Lung (tissue), 12 donors: Measurements from ENCODE around the gene KIFC1. TPM values are rescaled to one million over a fixed set of nuclear protein-coding genes. Genes with fewer than 3 reads are reported as not detected.
A peak's percentile ranks its signal among the peaks of the same experiment; 100 is the strongest.
"Not testable (repeated sequence)": the region's sequence is repeated elsewhere in the genome, so short reads cannot be mapped to it uniquely, and the experiment has no call there.

Source experiments
- ATAC-seq: fragments of 200-7000 bp; cut with Tn5 transposase; one replicate; pipeline ENCODE4 v1.9.1; 2020; ENCODE audit warnings: moderate number of reproducible peaks; ENCODE audit not compliant: insufficient read depth, low FRiP score
- DNase-seq, 3 donors: peaks; one replicate each; pipeline ENCODE4 v3.0.0-alpha.2; 2013 to 2017
- H3K27ac ChIP-seq, 2 donors: one replicate each; pipeline ENCODE4 v1.5.1; 2013; ENCODE audit warnings: mild to moderate bottlenecking in 2 of 2, moderate library complexity in 2 of 2, control low read depth in 1 of 2, inconsistent platforms in 1 of 2, low read depth in 1 of 2, low read length in 1 of 2
- H3K27me3 ChIP-seq, 3 donors: one replicate each; pipeline ENCODE4 v1.5.1; 2013; ENCODE audit warnings: low read length in 2 of 3; ENCODE audit not compliant: control insufficient read depth in 3 of 3, insufficient read depth in 3 of 3
- H3K36me3 ChIP-seq, 4 donors: one replicate each; pipeline ENCODE4 v1.5.1; 2013; ENCODE audit warnings: low read length in 4 of 4, mild to moderate bottlenecking in 1 of 4, moderate library complexity in 1 of 4; ENCODE audit not compliant: control insufficient read depth in 4 of 4, insufficient read depth in 4 of 4
- H3K4me1 ChIP-seq, 5 donors: one replicate each; pipeline ENCODE4 v1.5.1; 2013; ENCODE audit warnings: low read length in 5 of 5, mild to moderate bottlenecking in 2 of 5, moderate library complexity in 1 of 5; ENCODE audit not compliant: control insufficient read depth in 5 of 5, insufficient read depth in 5 of 5
- H3K4me3 ChIP-seq: one replicate; pipeline ENCODE4 v1.5.1; 2013; ENCODE audit warnings: mild to moderate bottlenecking, control low read depth, moderate library complexity
- H3K9ac ChIP-seq, 2 donors: one replicate each; pipeline ENCODE4 v1.5.1; 2013; ENCODE audit warnings: low read length in 2 of 2, control low read depth in 1 of 2; ENCODE audit not compliant: insufficient read depth in 1 of 2
- H3K9me3 ChIP-seq, 4 donors: one replicate each; pipeline ENCODE4 v1.5.1; 2013; ENCODE audit warnings: low read length in 3 of 4, mild to moderate bottlenecking in 1 of 4, moderate library complexity in 1 of 4; ENCODE audit not compliant: control insufficient read depth in 4 of 4, insufficient read depth in 3 of 4
- CTCF ChIP-seq: IDR thresholded peaks from 2 replicates; pipeline ENCODE4 v1.5.1; 2012; ENCODE audit warnings: mild to moderate bottlenecking; ENCODE audit errors: control extremely low read depth, extremely low read depth
- WGBS, 2 donors: extraction: QIAGEN DNeasy Blood & Tissue Kit; methylation state at CpG; one replicate each; pipeline ENCODE4 v1.1.7; 2013; 5-methylcytosine and 5-hydroxymethylcytosine counted together
- polyA plus RNA-seq, 2 donors: library from polyadenylated mRNA; stranded (reverse); fragments of 200-250 nt; gene quantifications; one replicate each; pipeline ENCODE4 v1.2.1, GENCODE V29; 2013
- total RNA-seq, 2 donors: library from RNA; depleted of rRNA in 1 of 2; stranded (reverse); fragments of >200 nt in 1 of 2; gene quantifications; one replicate each; pipeline ENCODE4 v1.2.1, GENCODE V29; 2014 to 2021
- donor health status: control.
- donor health status: control.
- donor health status: Bipolar disorder and iron deficiency.
- donor health status: healthy.
- donor health status: DM: yes; HTN: yes; CAD: no.

The KIFC1 gene
- total and polyA plus RNA-seq, 4 donors, result 2.1 to 4.4 (median 2.6) TPM

GRCh38 chr6:33356295-33356694 lies 35.3 kb upstream of the KIFC1 start:
- 65 to 83% methylated on average over 3 of the region's 3 CpGs for WGBS, 2 donors
- DNase-seq (no peak), ATAC-seq (no peak)
- H3K36me3 ChIP-seq, result no peaks in the 10 kb centered on the region
- H3K27ac ChIP-seq, result peak overlapping the region in 1 of 2 donors; percentile 42
- no peaks in the 10 kb centered on the region for H3K27me3 ChIP-seq
- no peak for TF ChIP-seq CTCF
- no peaks in the 10 kb centered on the region for H3K9me3 ChIP-seq
- H3K4me1 ChIP-seq, result peaks cover 0 to 2% (median 0%) of the 10 kb centered on the region in 5 donors
- no peak overlapping the region for H3K4me3 ChIP-seq
- H3K9ac ChIP-seq, result no peak overlapping the region

- not testable (repeated sequence) for H3K9ac ChIP-seq, ATAC-seq, H3K4me3 ChIP-seq, H3K27ac ChIP-seq, DNase-seq, H3K9me3 ChIP-seq, H3K36me3 ChIP-seq, H3K4me1 ChIP-seq, H3K27me3 ChIP-seq
- 71 to 75% methylated on average over 13 of the region's 13 CpGs for WGBS, 2 donors
These were observed 34.3 kb upstream of the KIFC1 start for GRCh38 chr6:33357160-33357871.

- H3K27ac ChIP-seq, result no peak overlapping the region
- H3K27me3 ChIP-seq, result no peaks in the 10 kb centered on the region
- no peak overlapping the region for H3K4me3 ChIP-seq
- H3K36me3 ChIP-seq, result no peaks in the 10 kb centered on the region
- no peaks in the 10 kb centered on the region for H3K9me3 ChIP-seq
- DNase-seq (no peak), ATAC-seq (no peak)
- peaks cover 0 to 2% (median 0%) of the 10 kb centered on the region in 5 donors for H3K4me1 ChIP-seq
- H3K9ac ChIP-seq, result no peak overlapping the region
- no peak for TF ChIP-seq CTCF
These were observed 32.3 kb upstream of the KIFC1 start for GRCh38 chr6:33359331-33359730.

GRCh38 chr6:33363486-33363885 lies 28.1 kb upstream of the KIFC1 start:
- whole genome bisulfite sequencing, 2 donors, result 91 to 95% methylated on average over 12 of the region's 12 CpGs
- not testable (repeated sequence) for H3K4me3 ChIP-seq, H3K9me3 ChIP-seq, H3K27ac ChIP-seq, ATAC-seq, H3K27me3 ChIP-seq, H3K9ac ChIP-seq, H3K4me1 ChIP-seq, DNase-seq, H3K36me3 ChIP-seq

GRCh38 chr6:33364475-33365205 lies 27.0 kb upstream of the KIFC1 start:
- H3K4me3 ChIP-seq, H3K4me1 ChIP-seq, H3K9me3 ChIP-seq, H3K9ac ChIP-seq, ATAC-seq, H3K27me3 ChIP-seq, H3K36me3 ChIP-seq: not testable (repeated sequence)
- peak overlapping the region in 1 of 2 donors; percentile 76 for H3K27ac ChIP-seq
- DNase-seq, result peak; percentile 76 to 91 (median 81)
- 34 to 36% methylated on average over 7 of the region's 8 CpGs for WGBS, 2 donors

- not testable (repeated sequence) for DNase-seq, ATAC-seq
- H3K27ac ChIP-seq, result peak overlapping the region in 1 of 2 donors; percentile 76
These were observed 26.2 kb upstream of the KIFC1 start for GRCh38 chr6:33365206-33365971.

More at GRCh38 chr6:33365206-33365971, 26.2 kb upstream of the KIFC1 start:
- not testable (repeated sequence) for H3K36me3 ChIP-seq, H3K4me1 ChIP-seq, H3K4me3 ChIP-seq, H3K9me3 ChIP-seq, H3K9ac ChIP-seq, H3K27me3 ChIP-seq
- WGBS, 2 donors, result 81 to 83% methylated on average over 10 of the region's 10 CpGs
